GM21381 (cell line): ENCODE results near the gene INF2.

ENCODE experiments used
- ATAC-seq: cut with Tn5 transposase; IDR thresholded peaks from one replicate; pipeline ENCODE4 v1.9.1; 2021; ENCODE audit warnings: mild to moderate bottlenecking, moderate library complexity; ENCODE audit not compliant: unreplicated experiment

Gene INF2

DNA sequence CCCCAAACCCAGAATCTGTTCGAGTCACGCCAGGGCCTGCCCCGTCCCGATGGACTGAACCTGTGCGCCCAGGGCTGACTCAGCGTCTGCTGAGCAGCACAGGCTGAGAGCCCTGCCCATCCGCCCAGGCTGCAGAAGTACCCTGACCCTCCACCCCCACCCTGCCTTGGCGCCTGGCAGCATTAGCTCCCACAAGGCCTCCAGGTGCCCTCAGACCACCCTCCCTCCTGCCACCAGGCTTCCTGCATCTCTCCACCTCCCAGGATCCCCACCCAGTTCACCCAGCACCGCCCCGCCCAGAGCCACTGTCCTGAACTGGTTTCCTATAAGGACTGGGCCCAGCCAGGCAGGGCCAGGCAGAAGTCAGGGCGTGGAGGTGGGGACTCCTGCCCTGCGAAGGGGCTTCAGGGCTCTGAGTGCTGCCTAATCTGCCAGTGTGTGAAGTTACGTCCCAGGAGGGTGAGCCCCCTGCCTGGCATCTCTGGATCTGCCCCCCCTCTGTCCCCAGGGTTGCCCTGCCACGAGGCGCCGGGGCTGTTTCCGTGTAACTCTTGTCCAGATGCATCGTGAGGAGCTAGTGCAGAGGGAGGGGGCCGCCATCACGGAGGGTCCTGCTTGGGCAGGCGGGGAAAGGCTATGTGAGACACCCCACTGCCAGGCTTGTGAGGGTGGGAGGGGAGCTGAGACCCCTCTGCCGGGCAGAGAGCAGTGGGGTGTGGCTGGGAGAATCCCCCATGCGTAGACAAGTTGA lies 43.7 kb downstream of the INF2 start:
- ATAC-seq, result no peak

DNA sequence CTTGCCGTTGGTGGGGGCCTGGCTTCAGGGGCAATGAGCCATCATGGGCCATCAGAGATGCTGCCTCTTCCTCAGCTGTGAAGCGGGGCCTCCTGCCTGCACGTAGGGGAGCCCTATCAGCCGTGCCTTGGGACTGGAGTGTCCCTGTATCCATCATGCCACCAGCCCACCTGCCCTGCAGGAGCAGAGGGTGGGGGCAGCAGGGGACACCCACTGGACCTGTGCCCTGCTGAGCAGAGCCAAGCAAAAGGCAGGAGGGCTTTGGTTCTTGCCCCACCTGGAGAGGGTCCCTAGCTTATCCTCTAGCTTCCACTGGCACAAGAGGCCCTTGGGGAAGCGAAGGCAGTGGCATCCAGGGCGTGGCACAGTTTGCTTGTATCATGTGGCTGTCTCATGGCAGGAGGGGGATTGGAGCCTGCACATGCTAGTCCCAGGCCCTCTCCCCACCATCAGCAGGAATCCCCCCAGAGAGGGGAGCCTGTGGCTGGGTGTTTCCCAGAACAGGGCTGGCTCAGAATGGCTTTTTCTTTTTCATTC lies 44.7 kb downstream of the INF2 start:
- ATAC-seq, result no peak

DNA sequence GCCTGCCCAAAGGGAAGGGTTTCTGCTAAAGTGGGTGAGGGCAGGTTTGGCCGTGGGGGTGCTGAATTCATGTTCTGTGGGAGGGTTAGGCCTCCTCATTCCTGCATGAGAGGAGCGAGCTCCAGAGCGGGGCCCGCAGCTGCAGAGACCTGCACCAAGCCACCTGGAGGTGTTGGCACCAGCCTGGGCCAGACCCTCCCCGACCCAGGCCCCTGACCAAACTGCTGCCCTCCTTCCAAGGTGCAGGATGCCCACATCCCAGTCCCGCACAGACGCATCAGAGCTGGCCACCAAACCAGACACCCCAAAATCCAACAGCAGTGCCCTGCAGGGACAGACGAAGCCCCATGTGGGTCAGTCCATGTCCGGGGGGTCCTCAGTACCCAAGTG lies 45.2 kb downstream of the INF2 start:
- ATAC-seq, result no peak

DNA sequence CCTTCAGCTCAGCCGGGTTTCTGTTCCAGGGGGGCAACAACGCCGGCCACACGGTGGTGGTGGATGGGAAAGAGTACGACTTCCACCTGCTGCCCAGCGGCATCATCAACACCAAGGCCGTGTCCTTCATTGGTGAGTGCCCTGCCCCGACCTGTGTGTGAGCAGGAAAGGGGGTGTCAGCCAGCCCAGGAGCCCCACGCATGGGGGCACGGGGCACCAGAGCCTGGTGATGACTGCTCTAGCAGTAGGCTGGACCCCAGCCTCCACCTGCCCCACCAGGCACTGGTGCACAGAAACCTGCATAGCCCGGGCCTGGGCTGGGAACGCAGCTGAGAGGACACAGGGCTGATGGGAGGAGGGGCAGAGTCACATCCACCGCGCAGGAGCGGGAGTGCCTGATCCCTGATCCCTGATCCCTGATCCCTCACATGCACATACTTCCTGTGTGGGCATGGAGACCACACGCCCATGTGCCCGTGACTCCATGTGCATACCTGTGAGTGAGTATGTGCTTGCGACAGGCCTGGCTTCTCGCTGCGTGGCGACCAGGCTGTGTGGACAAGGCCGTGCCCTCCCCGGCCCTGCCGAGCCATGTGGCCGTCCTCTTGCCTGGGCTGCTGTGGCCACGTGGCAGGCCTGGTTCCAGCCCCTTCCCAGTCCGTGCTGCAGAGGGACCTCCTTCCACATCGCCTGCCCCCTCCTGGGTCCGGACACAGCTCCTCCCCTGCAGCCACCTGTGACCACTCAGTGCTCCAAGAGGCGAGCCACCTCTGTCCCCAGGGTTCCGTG lies 45.8 kb downstream of the INF2 start:
- no peak for ATAC-seq

DNA sequence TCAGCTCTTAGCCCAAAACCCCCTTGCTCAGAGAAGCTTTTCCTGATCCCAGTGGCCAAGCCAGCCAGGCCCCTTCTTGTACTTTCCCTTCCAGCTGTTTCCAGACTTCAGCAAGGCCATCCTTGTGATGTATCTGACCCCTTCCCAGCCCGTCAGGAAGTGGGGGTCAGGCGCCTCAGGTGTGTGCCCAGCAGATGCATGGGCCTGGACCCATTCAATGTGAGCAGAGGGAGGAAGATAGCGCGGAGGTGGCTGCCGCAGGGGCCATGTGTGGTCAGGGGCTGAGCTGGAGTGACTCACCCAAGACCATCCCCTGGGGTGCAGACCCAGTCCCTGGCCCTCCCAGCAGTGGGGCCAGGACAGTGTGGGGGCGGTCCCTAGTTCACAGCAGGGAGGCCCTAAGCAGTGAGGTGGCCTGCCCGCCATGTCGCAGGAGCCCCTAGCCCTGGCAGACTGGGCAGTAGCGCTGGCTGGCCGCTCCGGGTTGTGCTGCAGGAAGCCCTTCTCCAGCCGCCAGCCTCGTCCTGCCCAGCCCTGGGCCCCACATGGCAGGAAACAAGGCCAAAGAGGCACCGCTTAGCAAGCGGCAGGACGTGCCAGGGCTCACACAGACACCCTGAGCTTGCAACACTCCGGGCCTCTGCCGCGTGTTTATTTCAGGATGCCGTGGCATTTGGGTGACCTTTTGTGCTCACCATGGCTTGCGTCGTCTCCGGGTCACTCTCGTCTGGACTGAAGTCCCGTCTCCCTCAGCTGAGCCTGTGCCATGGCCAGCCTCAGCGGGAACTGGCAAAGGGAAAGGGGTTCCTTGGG lies 46.6 kb downstream of the INF2 start:
- ATAC-seq, result no peak

DNA sequence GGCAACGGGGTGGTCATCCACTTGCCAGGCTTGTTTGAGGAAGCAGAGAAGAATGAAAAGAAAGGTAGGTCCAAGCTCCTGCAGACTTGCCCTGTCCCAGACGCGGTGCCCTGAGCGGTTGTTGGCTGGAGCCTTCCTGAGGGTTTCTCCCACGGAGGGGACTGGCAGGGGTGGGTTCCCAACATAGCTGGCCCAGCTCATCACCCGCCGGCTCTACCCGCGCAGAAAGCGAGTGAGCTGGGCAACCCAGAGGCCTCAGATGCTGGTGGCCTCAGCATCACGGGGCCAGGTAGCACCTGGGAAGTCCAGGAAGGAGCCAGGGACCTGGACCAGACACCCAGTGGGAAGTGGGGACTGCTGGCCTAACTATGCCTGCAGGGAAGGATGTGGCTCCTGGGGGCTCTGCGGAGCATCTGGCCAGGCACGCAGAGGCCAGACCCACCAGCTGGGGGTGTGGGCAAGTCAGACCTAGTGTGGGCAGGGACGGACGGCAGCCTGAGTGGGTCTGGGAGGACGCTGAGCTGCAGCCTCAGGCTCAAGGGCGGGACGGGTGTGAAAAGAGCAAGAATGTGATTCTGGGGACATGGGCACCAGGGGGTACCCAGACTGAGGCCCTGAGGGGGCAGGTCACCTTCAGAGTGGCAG lies 49.1 kb downstream of the INF2 start:
- ATAC-seq, result no peak

DNA sequence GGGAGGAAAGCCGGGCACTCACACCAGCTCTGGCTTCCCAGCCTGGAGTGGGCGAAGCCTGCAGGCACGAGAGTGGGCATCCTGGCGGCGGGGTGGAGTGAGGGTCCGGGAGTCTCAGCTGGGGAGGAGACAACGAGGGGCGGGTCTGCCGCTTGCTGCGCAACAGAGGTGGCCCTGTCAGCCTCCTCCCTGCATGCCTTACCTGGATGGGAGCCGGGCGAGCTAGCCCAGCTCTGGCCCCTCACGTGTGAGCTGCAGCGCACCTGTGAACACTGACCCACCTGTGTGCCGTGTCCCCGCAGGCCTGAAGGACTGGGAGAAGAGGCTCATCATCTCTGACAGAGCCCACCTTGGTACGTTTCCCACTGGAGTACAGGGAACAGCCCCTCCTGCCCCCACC lies 49.6 kb downstream of the INF2 start:
- no peak for ATAC-seq

DNA sequence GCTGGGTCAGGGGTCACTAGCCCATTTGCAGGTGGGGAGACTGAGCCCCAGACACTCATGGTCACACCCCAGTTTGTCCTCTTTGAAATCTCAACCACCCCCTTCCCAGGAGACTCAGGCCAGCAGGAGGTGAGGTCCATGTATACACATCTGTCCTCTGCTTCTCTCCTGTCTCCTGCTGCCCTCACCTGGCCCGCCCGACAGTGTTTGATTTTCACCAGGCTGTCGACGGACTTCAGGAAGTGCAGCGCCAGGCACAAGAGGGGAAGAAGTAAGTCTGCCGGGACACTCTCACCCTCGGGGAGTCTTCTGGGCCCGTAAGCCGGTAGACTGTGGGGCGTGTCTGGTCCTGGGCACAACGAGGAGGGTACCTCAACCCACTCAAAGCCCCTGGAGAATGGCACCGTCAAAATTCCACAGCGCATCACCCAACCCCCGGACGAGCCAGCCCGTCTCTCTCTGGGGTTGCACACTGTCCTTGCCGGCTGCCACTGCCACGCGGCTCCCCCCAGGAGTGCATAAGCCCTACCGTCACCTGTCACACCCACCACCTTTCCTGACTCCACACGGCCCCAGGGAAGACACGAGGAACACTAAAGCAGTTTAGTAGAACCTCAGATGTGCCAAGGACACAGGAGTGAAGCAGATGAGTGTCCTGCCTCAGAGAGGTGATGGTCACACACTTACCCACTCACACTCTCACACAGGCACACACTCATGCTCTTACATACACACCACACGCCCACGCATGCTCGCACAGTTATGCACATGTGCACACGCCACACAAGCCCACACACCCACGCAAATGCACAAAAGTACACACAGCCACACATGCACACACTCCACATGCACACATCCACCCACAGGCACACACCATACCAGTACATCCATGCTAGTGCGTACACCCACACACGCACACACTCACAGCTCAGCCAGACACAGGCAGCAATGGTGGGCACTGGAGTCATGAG lies 50.4 kb downstream of the INF2 start:
- no peak for ATAC-seq

DNA sequence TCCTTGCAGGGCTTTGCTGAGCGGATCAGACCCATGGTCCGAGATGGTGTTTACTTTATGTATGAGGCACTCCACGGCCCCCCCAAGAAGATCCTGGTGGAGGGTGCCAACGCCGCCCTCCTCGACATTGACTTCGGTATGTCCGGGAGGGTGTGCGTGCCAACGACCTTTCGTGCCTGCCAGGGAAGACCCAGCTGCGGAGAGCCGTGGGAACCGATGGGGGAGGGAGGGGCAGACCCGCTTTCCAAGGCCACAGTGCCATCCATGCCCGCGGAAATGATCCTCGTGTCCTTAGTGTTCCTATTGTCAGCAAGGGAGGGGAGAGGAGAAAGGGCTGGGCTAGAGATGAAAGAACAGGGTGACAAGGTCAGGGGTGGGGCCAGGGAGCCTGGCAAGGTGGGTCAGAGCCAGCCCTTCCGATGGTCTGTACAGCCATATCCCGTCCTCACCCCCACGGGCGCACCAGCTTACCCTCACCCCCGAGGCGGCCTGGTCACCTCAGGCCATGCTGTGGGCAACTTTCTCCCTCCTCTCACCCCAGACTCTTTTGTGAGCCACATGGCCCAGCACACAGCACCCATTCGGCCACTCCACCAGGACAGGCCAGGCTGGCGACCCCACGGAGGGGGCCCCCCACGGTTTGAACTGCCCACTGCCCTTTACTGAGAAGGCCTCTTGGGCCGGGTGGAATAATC lies 51.8 kb downstream of the INF2 start:
- no peak for ATAC-seq

DNA sequence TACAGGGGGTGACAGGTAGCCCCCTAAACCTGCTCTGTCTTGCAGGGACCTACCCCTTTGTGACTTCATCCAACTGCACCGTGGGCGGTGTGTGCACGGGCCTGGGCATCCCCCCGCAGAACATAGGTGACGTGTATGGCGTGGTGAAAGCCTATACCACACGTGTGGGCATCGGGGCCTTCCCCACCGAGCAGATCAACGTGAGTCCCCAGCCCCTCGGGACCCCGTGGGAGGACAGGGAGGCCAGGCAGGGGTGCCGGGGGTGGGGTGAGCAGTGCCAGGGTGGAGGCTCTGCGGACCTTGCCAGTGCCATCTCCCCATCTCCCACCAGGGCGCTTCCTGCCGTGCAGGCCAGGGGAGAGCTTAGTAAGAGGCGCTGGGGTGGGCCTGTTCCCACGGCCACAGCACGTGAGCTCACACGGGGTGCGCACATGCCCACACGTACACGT lies 52.4 kb downstream of the INF2 start:
- no peak for ATAC-seq

DNA sequence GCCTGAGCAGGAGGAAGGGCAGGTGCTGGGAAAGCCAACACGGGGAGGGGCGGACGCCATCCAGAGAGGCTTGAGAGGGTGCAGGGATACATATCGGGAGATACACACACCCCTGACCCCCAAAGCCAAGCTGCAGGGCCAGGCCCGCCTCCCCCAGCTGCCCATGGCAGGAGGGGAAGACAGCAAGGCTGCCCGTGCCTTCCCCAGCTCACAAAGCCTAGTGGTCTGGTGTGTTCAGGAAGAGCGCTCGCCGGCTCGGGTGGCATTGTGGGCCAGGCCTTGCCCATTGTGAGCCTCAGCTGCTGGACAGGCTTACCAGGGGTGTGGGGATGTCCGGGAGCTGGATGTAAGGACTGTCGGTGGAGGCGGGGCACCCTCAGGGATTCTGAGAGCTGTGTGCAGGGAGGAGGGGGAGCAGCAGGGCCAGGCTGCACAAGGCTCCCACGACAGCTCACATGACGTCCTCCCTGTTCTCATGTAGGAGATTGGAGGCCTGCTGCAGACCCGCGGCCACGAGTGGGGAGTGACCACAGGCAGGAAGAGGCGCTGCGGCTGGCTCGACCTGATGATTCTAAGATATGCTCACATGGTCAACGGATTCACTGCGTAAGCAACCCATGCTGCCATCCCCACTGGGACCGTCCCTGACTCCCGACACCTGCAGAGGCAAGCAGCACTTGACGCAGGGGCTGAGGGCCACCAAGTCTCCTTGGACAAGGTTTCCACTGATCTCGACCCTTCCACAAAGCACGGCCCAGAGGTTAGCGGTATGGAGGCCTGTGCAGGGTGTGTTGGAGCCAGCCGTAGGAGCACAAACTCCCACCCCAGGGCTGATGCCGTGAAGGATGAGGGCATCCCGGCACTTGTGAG lies 53.4 kb downstream of the INF2 start:
- ATAC-seq, result no peak

DNA sequence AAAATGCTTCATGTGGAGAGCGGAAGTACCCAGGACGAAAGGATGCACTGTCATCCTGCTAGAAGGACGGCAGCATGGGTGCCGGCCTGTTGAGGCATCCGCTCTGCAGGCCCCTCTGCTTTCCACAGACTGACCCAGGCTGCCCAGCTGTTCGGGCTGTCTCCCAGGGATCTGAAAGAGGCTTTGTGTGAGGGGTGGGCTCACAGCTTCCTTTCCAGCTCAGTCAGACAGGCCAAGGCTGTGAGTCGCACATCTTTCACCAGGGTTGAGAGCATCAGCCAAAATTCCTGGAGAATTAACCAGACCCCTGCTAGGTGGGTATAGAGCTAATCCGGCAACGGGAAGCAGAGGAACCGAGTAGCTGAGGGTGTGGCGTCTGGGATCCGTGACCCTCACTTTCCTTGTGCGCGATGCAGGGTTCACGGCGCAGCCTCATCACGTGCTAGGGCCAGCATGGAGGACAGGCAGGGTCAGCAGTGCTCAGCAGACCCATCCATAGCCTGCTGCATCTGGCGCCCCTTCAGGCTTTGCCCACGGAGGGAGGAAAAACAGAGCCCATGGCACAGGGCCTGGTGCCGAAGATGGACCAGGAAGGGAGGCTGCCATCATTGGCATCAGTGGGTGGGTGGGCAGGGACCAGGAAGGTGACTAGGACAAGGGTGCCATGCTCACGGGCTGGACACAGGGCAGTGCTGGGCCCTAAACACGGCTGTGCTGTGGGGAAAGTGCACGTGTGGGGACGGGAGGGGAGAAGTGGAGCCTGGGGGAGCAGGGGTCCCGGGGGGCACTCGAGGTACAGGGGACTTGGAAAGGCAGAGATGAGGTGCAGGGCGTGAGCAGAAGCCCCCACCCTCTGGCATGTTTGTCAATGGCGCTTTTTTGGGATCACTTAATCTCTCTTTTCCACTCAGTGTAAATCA lies 54.3 kb downstream of the INF2 start:
- no peak for ATAC-seq

DNA sequence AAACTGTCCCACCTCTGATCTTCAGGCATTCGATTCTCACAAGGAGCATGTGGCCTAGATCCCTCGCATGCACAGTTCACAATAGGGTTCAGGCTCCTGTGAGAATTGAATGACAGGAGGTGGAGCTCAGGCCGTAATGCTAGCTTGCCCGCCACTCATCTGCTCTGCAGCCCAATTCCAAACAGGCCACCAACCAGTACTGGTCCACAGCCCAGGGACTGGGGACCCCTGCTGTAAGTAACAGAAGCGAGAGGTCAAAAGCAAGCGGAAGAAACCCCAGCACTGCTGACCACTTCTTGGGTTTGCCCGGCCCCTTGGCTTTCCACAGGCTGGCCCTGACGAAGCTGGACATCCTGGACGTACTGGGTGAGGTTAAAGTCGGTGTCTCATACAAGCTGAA lies 55.1 kb downstream of the INF2 start:
- ATAC-seq, result no peak

DNA sequence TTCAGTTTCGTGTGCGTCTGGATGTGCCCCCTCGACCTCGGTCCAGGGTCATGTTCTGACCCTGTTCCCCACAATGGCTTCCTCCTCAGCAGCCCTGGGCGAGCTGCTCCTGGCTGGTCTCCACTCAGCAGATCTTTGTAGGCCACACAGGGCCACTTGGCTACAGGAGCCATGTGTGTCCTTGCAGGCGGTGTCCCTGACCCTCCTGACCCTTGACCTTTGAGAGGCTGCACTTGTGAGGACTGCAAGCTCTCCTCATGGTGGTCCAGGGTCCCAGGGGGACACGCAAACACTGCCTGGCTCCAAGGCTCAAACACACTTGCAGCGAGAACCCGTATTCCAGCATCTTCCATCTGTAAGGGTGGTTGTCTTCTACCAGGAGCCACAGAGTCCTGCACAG lies 56.0 kb downstream of the INF2 start:
- no peak for ATAC-seq

DNA sequence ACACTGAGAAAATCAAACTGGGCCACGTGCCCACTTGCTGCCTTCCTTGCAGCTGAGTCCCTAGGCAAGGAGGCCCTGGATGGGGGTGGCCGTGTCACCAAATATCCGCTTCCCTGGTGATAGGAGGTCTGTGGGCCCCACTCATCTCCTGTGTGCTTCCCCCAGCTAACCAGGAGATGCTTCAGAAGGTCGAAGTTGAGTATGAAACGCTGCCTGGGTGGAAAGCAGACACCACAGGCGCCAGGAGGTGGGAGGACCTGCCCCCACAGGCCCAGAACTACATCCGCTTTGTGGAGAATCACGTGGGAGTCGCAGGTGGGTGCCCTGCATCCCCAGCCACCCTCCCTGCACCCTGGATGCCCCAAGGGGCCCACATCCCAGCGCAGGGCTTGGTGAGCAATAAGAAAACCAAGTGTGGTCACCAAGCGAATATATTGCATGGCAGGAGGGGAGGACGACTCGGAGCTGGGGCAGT lies 56.7 kb downstream of the INF2 start:
- ATAC-seq, result no peak

DNA sequence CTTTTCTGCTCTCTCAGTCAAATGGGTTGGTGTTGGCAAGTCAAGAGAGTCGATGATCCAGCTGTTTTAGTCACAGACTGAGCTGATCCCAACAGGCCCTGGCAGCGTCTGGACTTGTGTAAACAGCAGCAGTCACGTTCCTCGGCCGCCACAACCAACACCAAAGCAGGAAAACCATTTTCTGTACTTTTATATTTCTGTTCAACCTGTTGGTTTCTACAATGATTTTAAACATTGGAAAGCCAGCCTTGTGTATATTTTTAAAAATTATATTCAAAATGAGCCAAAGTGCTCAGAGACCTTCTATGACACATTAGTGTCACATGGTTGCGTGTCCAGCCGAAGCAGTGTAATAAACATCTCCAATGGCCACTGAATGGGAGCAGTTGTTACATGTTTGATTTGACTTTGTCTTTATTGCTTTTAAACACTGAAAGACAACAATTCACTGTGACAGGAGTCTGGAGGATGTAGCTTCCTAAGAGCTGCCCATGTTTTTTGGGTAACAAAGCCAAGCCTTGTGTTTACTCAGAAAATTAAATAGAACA lies 57.6 kb downstream of the INF2 start:
- no peak for ATAC-seq

DNA sequence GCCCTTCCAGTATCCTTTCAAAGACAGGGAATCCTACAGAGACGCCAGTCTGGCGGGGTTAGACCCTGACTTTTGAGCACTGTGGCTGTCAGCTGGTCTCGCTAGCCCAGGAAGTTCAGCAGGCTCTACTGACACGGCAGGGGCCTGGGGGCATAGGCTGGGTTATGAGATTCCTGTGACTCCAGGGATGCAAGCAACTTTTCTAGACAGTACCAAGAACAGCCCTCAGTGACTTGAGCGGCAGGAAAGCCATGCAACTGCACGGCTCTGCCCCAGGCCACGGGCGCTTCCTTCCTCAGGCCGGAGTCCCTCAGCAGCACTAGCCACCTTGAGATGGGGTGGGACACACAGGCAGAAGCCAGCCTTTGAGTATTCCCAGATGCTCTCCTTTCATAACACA lies 58.5 kb downstream of the INF2 start:
- no peak for ATAC-seq
